ENCODE measurements around the gene HTRA1.

HTRA1 gene

GRCh38 chr10:122497241-122497640, 35.9 kb downstream of the HTRA1 start:
- no peak for DNase-seq

- no peak for DNase-seq
Observed at GRCh38 chr10:122498521-122498920, 37.2 kb downstream of the HTRA1 start.

GRCh38 chr10:122499012-122499411, 37.7 kb downstream of the HTRA1 start:
- DNase-seq, result no peak

- no peak for DNase-seq
Observed at GRCh38 chr10:122499491-122499941, 38.2 kb downstream of the HTRA1 start.

- no peak for DNase-seq
Observed at GRCh38 chr10:122500194-122500593, 38.8 kb downstream of the HTRA1 start.

GRCh38 chr10:122500726-122501125, 39.4 kb downstream of the HTRA1 start:
- no peak for DNase-seq

- no peak for DNase-seq
Observed at GRCh38 chr10:122503012-122503411, 41.7 kb downstream of the HTRA1 start.

GRCh38 chr10:122503886-122504609, 42.7 kb downstream of the HTRA1 start:
- DNase-seq, result no peak

- DNase-seq, result no peak
Observed at GRCh38 chr10:122504610-122504950, 43.2 kb downstream of the HTRA1 start.

- DNase-seq, result no peak
Observed at GRCh38 chr10:122505011-122505410, 43.7 kb downstream of the HTRA1 start.

GRCh38 chr10:122505885-122506645, 44.7 kb downstream of the HTRA1 start:
- DNase-seq, result no peak

- DNase-seq, result no peak
Observed at GRCh38 chr10:122507616-122508015, 46.3 kb downstream of the HTRA1 start.

GRCh38 chr10:122508021-122508420, 46.7 kb downstream of the HTRA1 start:
- no peak for DNase-seq

- DNase-seq, result no peak
Observed at GRCh38 chr10:122509323-122509722, 48.0 kb downstream of the HTRA1 start.

GRCh38 chr10:122510326-122510725, 49.0 kb downstream of the HTRA1 start:
- DNase-seq, result no peak

- no peak for DNase-seq
Observed at GRCh38 chr10:122510736-122511135, 49.4 kb downstream of the HTRA1 start.

- DNase-seq, result no peak
Observed at GRCh38 chr10:122513053-122513452, 51.7 kb downstream of the HTRA1 start.

- no peak for DNase-seq
Observed at GRCh38 chr10:122514045-122514840, 52.9 kb downstream of the HTRA1 start.

GRCh38 chr10:122515022-122515424, 53.7 kb downstream of the HTRA1 start:
- DNase-seq, result no peak

- DNase-seq, result no peak
Observed at GRCh38 chr10:122515588-122516231, 54.4 kb downstream of the HTRA1 start.

GRCh38 chr10:122516734-122517133, 55.4 kb downstream of the HTRA1 start:
- no peak for DNase-seq

- DNase-seq, result no peak
Observed at GRCh38 chr10:122519144-122519543, 57.8 kb downstream of the HTRA1 start.

- DNase-seq, result no peak
Observed at GRCh38 chr10:122519873-122520272, 58.5 kb downstream of the HTRA1 start.
